ENCODE results near the gene CDKAL1. TPM values are rescaled to one million over a fixed set of nuclear protein-coding genes. Genes with fewer than 3 reads are reported as not detected.
"Not testable (repeated sequence)": the region's sequence is repeated elsewhere in the genome, so short reads cannot be mapped to it uniquely, and the experiment has no call there.

Gene CDKAL1
- polyA plus RNA-seq, 1 donor = 25.5 TPM

DNA sequence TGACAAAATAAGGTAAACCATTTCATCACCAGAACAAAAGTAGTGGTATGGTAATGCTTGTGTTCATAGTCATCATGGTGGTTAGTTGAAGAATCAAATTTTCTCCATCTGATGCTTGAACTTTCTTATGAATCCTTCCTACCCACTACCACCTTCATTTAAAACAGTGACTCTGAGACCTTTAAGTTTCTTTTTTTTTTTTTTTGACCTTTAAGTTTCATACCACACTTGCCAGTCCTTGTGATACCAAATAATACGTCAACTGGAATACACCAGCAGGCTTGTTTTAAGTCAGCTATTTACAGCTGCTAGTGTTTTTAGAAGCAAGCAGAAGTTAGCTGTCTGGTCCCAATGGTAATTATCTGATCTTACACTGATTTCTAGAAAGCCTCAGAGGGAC is 645.9 kb downstream of the CDKAL1 start:
- DNase-seq = no peak

DNA sequence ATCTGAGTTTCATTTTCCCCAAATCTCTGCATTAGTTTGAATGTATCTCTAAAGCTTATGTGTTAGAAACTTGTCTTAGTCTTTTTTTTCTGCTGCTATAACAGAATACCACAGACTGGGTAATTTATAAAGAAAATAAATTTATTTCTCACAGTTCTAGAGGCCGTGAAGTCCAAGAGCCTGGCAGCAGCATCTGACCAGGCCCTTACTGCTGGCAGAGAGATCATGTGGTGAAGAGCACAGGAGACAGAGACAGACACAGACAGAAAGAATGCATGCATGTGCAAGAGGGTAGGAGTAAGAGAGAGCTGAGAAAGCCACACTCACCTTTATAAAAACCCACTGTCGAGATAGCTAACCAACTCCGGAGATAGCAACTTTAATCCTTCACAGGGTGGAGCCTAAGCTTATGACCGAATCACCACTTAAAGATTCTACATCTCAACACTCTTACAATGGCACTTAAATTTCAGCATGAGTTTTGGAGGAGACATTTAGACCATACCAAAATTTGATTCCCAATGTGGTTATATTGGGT is 646.6 kb downstream of the CDKAL1 start:
- no peak for DNase-seq

DNA sequence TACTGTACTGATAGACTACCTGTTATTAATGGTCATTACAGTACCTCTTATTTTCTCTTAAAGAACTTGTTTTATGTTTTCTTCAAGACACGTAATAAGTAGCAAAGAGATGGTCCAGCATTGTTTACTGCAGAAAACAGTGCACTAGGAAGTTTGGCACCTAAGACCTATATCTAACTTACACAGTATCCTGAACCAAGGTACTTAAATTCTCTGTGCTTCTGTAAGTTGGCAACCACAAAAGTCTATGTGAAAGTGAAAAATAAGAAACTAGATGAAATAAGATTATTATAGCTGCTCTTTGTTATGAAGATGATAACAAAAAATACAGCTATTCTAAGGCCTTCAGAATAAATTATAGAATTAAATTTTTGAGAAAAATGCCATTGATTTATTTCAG is 647.6 kb downstream of the CDKAL1 start:
- no peak for DNase-seq

- no peak for DNase-seq
These were observed 648.3 kb downstream of the CDKAL1 start for GRCh38 chr6:21182589-21182988.

- no peak for DNase-seq
These were observed 651.7 kb downstream of the CDKAL1 start for GRCh38 chr6:21185861-21186478.

GRCh38 chr6:21186479-21187055 is 652.3 kb downstream of the CDKAL1 start:
- no peak for DNase-seq

GRCh38 chr6:21187485-21187884 is 653.2 kb downstream of the CDKAL1 start:
- no peak for DNase-seq

DNA sequence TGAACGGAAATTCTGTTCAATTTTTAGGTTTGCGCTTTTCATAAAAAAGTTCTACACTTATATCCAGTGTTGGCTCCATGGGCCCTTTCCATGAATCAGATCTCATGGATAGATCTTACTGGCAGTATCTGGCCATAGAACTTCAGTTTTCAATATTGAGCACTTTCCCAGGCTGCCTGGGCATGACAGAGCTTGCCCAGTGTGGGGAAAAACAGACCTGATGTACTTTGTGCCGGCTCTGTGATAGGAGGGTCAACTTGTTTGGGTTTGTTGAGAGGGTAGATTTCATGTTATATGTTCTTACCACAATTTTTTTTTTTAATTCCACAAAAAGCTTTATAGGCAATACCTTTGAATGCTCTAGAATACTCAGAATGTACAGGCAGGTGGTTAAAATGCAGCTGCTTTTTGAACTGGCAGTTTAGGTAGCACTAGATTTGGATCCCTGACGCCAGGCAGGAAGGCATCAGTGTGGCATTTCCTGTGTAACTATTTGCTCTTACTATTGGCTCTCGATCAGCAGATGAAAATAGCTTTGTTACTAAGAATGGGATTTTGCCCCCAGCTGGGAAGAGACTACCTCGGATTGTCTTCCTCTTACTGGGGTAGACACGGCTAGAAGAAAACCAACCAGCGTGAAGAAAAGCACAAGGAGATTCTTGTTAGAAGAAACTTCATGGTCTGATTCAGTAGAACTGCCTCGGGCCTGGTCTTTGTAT is 654.4 kb downstream of the CDKAL1 start:
- no peak for DNase-seq

DNA sequence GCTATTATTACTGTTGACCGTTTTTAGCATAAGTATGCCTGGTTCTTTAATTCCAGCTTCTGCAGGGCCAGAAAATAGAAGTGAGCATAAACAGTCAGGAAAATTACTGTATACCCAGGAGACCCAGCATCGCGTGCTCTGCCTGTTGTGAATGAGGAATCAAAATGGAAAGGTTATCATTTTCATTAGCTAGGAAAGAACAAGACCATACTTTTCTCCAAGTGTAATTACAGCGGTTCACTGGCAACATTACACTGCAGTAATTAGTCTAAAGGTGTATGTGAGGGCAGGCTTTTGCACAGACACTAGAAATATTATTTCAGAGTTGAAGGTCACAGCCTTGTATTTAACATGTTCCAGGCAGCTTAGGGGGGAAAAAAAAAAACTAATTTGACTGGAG is 655.5 kb downstream of the CDKAL1 start:
- no peak for DNase-seq

- DNase-seq = no peak
These were observed 656.4 kb downstream of the CDKAL1 start for GRCh38 chr6:21190701-21191100.

DNA sequence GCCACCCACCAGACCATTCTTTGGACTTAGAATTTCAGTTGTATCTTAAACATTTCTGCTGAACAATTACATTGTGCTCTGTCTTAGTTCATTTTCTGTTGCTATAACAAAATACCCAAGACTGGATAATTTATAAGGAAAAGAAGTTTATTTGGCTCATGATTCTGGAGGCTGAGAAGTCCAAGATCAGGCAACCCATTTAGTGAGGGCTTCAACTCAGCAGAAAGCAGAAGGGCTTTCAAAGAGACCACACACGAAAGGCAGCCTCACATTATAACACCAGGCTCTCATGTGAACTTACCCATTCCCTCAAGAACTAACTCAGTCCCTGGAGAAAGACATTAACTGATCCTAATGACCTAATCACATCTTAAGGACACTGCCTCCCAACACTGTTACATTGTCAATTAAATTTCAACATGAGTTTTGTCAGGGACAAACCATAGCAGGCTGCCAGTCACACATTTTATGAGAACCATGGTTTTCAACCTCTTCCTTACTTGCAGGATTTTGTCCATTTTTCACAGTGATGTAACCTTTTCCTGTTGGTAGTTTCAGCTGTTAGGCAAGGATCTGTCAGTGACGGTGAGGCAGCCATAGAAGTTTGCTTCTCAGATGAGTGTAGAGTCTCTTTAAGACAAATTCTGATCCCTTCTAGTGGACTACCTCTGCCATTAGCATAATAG is 659.7 kb downstream of the CDKAL1 start:
- no peak for DNase-seq

DNA sequence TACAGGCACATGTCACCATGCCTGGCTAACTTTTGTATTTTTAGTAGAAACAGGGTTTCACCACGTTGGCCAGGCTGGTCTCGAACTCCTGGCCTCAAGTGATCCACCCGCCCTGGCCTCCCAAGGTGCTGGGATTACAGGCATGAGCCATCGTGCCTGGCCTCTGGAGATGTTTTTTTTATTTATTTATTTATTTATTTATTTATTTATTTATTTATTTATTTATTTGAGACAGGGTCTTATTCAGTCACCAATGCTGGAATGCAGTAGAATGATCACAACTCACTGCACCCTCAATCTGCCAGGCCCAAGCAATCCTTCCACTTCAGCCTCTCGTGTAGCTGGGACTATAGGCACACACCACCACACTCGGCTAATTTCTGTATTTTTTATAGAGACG is 661.0 kb downstream of the CDKAL1 start:
- not testable (repeated sequence) for DNase-seq

DNA sequence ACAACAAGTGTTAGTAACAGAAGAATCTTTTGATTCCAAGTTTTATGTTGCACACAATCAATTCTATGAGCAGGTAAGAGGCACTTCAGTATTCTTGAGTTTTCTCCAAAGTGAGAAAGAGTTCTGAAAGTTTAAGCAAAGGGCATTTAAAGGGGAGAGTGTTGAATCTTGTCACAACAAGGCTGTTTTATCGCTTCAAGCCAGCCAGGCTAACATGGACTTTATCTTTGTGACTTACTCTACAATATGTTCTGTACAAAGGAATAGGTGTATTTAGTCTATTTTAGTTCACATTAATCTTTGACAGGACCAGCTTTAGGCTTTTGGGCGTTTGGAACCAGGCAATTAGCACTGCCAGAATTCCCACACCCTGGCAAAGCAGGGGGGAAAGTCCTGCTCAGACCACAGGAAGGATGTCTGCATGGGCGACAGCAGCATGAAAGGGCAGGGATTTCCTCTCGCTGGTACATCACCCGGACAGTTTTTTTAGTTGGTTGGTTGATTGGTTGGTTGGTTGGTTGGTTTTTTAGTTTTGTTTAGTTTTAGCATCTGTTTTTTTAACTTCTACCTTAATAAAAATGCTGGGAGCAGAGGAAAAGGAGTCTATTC is 663.9 kb downstream of the CDKAL1 start:
- DNase-seq = no peak

GRCh38 chr6:21199262-21199661 is 665.0 kb downstream of the CDKAL1 start:
- DNase-seq = no peak

GRCh38 chr6:21200134-21200870 is 666.0 kb downstream of the CDKAL1 start:
- DNase-seq = no peak

DNA sequence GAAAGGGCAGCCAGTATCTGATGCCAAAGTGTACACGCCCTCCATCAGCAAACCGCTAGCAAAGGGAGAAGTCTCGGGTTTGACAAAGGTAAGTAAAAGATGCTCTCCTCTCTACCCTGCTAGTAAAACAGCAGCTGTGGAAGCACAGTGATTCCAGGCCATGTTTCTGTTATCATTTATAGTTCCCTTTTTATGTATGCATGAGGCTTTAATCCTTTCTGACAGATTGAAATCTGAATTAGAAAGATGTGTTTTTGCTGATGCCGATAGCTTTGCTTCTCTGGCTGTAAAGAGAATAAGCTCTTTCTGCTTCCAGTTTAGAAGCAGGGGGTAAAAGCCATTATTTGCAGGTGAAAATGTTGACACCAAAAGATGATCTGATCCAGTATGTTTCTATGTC is 666.9 kb downstream of the CDKAL1 start:
- no peak for DNase-seq

- peak; percentile 90 for DNase-seq
These were observed 667.5 kb downstream of the CDKAL1 start for GRCh38 chr6:21201637-21202350.

DNA sequence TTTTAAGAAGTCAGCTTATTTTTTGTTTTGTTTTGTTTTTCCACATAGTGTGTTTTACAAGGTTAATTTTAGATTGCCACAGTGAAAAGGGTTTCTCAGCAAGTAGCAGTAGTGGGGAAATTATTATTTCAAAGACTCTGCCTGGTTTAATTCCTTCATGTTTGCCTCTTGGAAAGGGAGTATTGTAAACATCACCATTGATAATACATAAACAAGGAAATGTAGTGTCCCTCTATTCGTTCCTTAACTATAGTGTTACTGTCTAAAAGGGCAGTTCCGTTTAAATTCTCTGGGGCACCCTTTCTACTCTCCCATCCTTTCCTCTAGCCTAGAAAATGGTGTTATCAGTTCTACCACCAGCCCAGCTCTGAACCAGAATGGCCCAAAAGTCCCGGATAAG is 668.3 kb downstream of the CDKAL1 start:
- DNase-seq = no peak

- DNase-seq = no peak
These were observed 670.7 kb downstream of the CDKAL1 start for GRCh38 chr6:21204951-21205350.

DNA sequence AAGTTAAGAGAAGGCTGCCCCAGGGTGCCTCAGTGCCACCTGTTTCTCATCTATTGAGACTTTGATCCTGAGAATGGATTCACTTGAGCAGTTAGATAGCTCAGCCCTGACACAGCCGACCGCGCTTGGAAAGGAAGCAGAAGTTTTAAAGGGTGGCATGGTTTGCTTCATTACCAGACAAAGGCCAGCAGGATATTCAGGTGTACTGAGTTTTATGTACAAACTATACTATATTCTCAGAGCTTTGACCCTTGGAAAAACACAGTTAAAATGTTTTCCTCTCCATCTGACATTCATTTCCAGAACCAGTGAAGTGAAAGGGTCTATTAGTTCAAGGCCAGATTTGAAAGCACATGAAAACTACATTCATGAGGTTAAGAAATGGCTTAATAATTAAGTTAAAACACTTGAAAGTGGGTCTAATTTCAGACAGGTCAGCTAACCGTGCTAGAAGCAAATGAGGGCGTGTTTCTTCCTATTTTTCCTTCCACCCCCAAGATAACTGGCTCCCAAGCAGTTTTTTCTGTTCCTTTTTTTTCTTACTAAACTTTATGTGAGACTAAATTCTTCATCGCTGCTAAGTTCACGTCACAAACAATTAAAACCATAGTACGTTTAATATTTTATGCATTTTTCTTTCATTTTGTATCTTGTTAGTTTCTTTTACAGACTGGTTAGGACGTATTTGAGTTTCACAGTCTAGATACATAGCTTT is 674.0 kb downstream of the CDKAL1 start:
- DNase-seq = peak; percentile 43

All from left kidney (tissue), 2 donors.